Dermis microvascular lymphatic vessel endothelial cell (primary cell): ENCODE measurements around the gene MAP3K21. TPM values are rescaled to one million over a fixed set of nuclear protein-coding genes. Genes with fewer than 3 reads are reported as not detected.

Experiments
- DNase-seq, 2 donors: peaks; one replicate each; pipeline versions ENCODE4 v3.0.0 to v3.0.0-alpha.2; 2010; ENCODE audit warnings: low read depth in 2 of 2
- total RNA-seq: library from RNA; depleted of rRNA; stranded (reverse); fragments of >200 nt; gene quantifications from 2 replicates; pipeline ENCODE4 v1.2.1, GENCODE V29; 2014

Gene MAP3K21
- total RNA-seq, 1 donor from 2014 or later = 0.90 TPM

GRCh38 chr1:233389169-233389568 lies 61.6 kb downstream of the MAP3K21 start:
- no peak for DNase-seq

GRCh38 chr1:233389893-233390292 lies 62.4 kb downstream of the MAP3K21 start:
- DNase-seq = no peak

- no peak for DNase-seq
Measured at GRCh38 chr1:233390842-233391737, 63.6 kb downstream of the MAP3K21 start.

GRCh38 chr1:233393084-233393840 lies 65.7 kb downstream of the MAP3K21 start:
- no peak for DNase-seq

GRCh38 chr1:233393926-233394680 lies 66.6 kb downstream of the MAP3K21 start:
- DNase-seq = no peak

- DNase-seq = peak; percentile 34 to 50
Measured at GRCh38 chr1:233394860-233395717, 67.6 kb downstream of the MAP3K21 start.

- DNase-seq = no peak
Measured at GRCh38 chr1:233395863-233396646, 68.5 kb downstream of the MAP3K21 start.

- no peak for DNase-seq
Measured at GRCh38 chr1:233406339-233406960, 78.9 kb downstream of the MAP3K21 start.

- no peak for DNase-seq
Measured at GRCh38 chr1:233406994-233407631, 79.6 kb downstream of the MAP3K21 start.

GRCh38 chr1:233409540-233409939 lies 82.0 kb downstream of the MAP3K21 start:
- no peak for DNase-seq

GRCh38 chr1:233410906-233411305 lies 83.4 kb downstream of the MAP3K21 start:
- DNase-seq = no peak

GRCh38 chr1:233412812-233413211 lies 85.3 kb downstream of the MAP3K21 start:
- DNase-seq = no peak

- no peak for DNase-seq
Measured at GRCh38 chr1:233421293-233421692, 93.8 kb downstream of the MAP3K21 start.

GRCh38 chr1:233424779-233425178 lies 97.3 kb downstream of the MAP3K21 start:
- DNase-seq = no peak

GRCh38 chr1:233427907-233428306 lies 100.4 kb downstream of the MAP3K21 start:
- no peak for DNase-seq

- no peak for DNase-seq
Measured at GRCh38 chr1:233431753-233432403, 104.4 kb downstream of the MAP3K21 start.

- no peak for DNase-seq
Measured at GRCh38 chr1:233432916-233433315, 105.4 kb downstream of the MAP3K21 start.

GRCh38 chr1:233433436-233434210 lies 106.1 kb downstream of the MAP3K21 start:
- no peak for DNase-seq
